Fibroblast of lung (primary cell): Measurements from ENCODE around the gene CENPU.

Experiments used
- CTCF ChIP-seq, 2 donors: IDR thresholded peaks in 1 of 2; conservative IDR thresholded peaks in 1 of 2; 1 replicate in 1 of 2; 2 replicates in 1 of 2; pipeline ENCODE4 v1.5.1; 2011 to 2012; ENCODE audit warnings: low read length in 2 of 2, control low read depth in 1 of 2, inconsistent platforms in 1 of 2, low read depth in 1 of 2, mild to moderate bottlenecking in 1 of 2
- EZH2 ChIP-seq: IDR thresholded peaks from 2 replicates; pipeline ENCODE4 v1.5.1; 2012; ENCODE audit warnings: low read length, control low read depth, mild to moderate bottlenecking; ENCODE audit errors: missing control alignments

- TF ChIP-seq CTCF (conservative IDR thresholded peaks at IDR 0.05 in 1 of 2, IDR thresholded peaks at IDR 0.05 in 1 of 2; ENCODE audit: low read depth in 1 of 2, low read length in 2 of 2) (no peak), EZH2 (no peak)
Measured at GRCh38 chr4:184719407-184719806, 14.5 kb downstream of the CENPU start.
